HG03565 (cell line): ENCODE data around the gene CDK6.
A peak's percentile ranks its signal among the peaks of the same experiment; 100 is the strongest.
"Not testable (repeated sequence)": the region's sequence is repeated elsewhere in the genome, so short reads cannot be mapped to it uniquely, and the experiment has no call there.

Experiments
- ATAC-seq: cut with Tn5 transposase; IDR thresholded peaks from one replicate; pipeline ENCODE4 v1.9.1; 2021; ENCODE audit warnings: mild to moderate bottlenecking, moderate library complexity; ENCODE audit not compliant: unreplicated experiment

The CDK6 gene

DNA sequence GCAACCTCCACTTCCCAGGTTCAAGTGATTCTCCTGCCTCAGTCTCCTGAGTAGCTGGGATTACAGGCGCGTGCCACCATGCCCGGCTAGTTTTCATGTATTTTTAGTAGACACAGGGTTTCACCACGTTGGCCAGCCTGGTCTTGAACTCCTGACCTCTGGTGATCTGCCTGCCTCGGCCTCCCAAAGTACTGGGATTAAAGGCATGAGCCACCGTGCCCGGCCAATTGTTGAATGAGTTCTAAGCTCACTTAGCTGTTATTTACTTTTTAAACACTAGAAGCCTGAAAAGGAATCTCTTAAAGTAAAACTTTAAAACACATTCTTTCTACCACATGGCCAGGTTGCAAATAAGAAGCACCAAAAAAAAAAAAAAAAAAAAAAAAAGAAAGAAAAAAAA lies 231.9 kb downstream of the CDK6 start:
- ATAC-seq = not testable (repeated sequence)

DNA sequence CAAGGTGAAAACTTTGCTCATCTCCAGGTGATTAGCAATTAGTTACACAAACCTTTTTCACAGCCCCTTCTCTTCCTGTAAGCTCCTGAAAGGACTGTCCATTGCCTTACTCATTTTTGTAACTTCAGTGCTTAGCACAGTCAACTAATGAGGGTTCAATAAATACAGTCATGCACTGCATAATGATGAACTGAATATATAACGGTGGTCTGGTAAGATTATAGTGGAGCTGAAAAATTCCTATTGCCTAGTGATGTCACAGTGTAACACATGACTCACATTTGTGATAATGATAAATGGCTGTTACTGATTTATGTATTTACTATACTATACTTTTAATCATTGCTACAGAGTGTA lies 233.3 kb downstream of the CDK6 start:
- no peak for ATAC-seq

DNA sequence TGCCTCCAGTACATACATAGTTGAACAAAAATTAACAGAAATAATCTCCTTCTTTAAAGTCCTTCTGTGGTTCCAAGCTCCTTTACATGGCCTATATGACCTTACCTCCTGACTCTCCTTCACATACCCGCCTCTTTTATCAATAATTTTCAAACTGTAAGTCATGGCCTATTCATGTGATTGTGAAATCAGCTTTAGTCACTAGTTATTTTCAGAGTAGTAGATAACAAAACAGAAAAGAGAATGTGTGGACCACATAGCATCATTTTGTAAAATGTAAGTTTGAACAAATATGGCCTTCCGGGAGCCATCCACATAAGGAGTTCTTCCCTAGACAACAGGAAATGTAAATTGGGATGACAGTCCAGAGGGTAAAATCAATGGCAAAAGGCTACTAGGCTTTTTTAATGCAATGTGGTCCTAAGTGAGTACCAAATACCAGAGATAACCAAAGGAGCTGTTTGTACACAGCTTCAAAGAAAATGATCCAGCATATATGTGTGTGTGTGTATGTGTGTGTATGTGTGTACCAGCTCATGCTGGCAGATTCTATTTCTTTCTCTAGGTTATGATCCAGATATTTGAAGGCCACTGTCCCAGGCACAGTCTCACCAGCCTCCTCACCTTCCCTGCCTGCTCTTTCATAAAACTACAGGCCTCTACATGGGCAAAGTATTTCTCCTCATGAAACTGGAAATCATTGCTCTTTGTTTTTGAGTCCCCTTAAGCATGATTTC lies 233.9 kb downstream of the CDK6 start:
- no peak for ATAC-seq

DNA sequence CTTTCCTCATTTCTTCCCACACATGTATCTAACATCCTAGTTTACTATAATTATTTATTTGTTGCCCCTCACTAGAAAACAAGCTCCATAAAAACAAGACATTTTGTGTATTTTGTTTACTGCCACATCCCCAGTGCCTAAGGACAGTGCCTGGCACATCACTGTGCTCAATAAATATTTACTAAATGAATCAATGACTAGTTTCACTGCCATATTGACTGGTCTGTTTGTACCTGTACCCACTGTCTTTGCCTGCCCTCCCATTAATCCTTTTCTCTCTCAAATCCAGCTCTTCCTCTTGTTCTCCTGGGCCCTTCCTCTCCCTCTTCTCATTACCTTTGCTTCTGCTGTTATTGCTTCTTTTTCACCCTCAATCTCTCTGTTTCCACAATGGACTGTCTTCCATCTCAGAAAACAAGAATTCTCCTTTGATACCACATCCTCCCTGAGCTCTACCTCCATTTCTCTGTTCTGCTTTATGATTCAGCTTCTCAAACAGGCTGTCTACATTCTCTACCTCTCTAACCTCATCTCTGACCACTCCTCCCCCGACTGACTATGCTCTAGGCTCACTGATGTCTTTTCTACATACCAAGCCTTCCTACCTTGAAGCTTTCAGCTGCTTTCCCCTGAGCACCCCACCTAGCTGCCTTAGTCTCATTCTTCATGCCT lies 237.9 kb downstream of the CDK6 start:
- peak; percentile 67 for ATAC-seq

DNA sequence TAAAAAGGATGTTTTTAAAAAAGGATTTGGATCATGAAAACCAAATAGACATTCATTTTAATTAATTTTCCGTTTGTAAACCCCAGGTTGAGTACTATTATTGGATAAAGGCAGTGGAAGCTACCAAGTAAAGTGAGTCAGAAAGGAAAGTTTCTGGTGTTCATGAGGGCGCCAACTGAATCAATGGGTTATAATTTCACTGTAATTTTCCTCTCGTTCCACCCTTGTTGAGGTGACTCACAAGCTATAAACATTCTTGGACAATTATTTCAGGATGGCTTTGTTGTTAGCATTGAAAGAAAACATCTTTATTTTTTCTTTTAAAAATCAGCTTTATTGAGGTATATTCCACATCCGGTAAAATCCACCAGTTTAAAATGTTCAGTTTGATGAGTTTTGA lies 241.1 kb downstream of the CDK6 start:
- no peak for ATAC-seq

DNA sequence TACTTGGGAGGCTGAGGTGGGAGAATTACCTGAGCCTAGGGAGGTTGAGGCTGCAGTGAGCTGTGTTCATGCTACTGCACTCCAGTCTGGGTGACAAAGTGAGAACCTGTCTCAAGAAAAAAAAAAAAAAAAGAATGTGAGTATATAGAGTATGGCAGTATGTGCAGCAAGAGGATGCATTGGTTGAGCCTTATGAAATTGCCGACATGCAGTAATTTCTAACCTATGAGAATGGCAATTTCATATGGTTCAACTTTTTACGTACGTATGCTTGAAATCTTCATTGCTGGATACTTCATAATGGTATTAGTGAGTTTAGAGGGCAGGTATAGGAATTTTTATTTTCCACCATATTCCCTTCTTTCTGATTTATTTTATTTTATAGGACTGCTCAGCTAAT lies 241.6 kb downstream of the CDK6 start:
- no peak for ATAC-seq

DNA sequence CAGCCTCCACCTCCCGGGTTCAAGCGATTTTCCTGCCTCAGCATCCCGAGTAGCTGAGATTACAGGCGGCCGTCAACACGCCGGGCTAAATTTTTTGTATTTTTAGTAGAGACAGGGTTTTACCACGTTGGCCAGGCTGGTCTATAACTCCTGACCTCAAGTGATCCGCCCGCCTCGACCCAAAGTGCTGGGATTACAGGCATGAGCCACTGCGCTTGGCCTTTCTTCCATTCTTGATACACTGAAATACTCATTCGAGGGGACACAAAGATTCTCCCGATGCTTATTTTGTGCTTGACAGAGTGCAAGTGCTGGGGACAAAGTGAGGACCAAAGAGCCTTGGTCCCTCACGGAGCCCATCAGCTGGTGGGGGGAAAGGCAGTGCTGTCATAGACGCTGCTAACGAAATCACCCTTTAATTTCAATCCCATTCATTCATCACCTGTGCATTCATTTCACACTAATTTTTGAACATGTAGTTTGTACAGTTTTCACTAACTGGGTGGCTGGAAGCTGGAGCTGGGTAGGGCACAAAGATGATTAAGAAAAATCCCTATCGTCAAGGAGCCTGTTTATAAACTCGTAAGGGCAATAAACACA lies 245.6 kb downstream of the CDK6 start:
- no peak for ATAC-seq

DNA sequence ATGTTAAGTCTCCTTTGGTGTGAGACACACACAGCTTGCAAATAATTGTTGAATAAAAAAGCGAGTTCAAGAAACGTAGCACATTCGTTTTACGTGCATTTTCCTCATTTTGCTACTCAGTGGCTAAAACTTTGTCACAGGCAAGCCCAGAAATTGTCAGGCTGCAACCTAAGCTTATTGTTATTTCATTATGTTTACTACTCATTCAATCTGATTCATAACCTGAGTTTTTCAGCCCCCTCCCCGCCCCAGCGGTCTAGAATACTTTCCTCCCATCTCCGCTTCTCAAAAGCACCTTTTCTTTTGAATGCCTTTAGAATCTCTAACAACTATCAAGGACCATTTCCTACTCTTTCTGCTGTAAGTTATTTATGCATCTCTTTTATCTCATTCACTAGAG lies 247.3 kb downstream of the CDK6 start:
- no peak for ATAC-seq

DNA sequence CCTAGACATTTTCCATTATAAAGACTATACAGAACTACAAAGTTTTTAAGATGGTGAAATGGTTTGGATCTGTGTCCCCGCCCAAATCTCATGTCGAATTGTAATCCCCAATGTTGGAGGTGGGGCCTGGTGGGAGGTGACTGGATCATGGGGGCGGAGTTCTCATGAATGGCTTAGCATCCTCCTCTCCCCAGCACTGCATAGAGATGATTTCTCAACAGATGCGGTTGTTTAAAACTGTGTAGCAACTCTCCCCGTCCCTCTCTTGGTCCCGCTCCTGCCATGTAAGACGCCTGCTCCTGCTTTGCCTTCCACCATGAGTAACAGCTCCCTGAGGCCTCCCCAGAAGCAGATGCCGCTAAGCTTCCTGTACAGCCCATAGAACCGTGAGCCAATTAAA lies 247.8 kb downstream of the CDK6 start:
- ATAC-seq = no peak

DNA sequence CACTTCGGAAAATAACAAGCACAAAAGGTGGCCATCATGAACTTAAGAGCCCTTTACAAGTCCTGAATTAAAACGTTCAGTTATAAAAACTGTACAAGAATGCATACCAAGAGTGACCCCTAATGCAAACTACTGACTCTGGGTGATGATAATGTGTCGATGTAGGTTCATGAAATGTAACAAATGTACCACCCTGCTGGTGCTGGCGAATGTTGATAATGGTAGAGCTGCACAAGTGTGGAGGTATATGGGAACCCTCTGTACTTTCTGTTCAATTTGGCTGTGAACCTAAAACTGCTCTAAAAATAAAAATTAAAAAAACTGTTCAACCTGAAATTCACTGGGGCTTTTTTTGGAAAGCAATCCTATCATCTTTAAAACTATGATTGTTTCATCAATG lies 249.5 kb downstream of the CDK6 start:
- ATAC-seq = no peak

DNA sequence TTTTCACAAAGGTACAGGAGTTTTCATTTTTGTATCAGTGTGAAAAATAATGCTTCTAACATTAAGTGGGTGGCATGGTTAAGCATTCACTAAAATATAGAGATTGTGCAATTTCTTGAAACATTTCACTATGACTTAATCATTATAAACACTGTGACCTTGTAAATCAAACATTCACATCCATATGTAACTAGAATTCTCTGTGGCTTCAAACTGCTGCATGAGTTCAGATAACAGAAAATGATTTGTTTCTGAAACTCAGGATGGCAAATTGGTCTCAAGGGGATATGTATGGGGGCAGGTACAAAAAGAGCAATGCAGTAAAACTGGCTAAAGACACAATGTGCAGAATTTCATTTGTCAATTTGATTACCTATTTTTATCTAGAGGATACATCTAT lies 250.0 kb downstream of the CDK6 start:
- no peak for ATAC-seq

DNA sequence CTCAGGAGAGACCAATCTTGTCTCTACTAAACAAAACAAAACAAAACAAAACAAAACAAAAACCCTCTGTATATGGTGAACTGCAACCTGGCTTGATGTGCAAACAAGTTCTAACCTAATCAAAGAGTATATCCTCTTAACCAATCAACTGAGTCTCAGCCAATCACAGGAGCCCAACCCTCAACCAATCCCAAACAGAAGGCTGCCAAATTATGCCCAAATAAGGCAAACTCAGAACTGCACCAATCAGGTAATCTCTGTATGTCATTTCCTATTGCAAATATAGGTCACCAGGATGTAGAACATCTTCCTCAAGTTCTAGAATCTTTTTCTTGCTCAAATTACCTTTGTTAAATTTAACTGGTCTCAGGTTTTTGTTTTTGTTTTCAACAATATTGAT lies 251.4 kb downstream of the CDK6 start:
- no peak for ATAC-seq

DNA sequence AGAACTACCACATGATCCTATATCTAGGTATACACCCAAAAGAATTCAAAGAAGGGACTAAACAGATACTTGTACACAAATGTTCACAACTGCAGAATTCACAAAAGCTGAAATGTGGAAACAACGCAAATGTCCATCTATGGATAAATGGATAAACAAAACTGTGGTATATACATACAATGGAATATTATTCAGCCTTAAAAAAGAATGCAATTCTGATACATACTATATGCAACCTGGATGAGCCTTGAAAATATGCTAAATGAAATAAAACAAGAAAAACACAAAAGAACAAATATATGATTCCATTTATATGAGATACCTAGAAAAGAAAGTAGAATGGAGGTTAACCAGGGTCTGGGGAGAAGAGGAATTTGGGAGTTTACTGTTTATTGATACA lies 253.4 kb downstream of the CDK6 start:
- no peak for ATAC-seq

DNA sequence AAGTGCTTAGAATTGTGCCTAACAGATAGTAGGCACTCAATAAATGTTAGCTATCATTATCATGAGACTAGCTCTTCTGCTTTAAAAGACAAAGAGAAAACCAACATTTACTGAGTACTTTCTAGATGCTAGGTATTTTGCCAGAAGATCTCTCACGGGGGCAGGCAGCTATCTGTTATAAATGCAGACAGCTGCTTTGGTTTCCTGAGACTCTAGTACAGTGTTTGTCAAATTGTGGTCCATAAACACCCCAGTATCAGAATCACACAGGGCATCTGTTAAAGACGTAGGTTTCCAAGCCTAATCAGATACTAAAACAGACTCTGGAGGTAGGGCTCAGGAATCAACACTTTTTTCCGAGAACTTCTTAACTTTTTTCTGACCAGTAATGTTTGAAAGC lies 260.1 kb downstream of the CDK6 start:
- ATAC-seq = no peak

DNA sequence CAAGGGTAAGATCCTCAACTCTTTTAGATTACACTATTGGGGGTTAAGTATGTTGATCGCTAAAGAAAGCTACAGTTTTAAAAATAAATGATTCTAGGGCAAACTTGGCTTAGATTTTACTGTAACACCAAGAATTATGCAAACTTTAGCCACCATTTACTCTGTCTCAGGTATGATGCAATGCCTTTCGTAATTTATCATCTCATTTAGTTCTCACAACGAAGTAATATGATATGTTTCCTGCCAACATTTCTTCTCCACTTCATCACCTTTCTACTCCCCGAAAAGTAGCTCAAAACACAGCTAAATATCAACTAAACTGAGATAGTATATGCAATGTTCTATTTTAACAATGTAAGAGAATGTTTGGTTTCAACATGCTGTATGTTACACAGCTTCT lies 267.2 kb downstream of the CDK6 start:
- no peak for ATAC-seq

DNA sequence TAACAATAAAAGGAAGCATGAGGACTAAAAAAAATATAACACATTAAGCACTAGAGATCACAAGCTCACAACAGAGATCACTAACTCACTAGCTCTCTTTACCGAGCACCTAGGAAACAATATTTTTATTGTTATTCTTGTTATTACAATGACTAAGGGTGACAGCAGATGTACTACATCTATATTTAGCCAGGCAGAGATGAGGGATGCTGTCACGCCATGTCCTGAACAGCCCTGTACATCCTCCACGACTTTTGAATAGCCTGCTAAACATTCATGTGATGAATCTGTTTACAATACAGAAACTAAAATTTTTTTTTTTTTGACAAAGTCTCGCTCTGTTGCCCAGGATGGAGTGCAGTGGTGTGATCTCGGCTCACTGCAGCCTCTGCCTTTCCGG lies 268.9 kb downstream of the CDK6 start:
- no peak for ATAC-seq

DNA sequence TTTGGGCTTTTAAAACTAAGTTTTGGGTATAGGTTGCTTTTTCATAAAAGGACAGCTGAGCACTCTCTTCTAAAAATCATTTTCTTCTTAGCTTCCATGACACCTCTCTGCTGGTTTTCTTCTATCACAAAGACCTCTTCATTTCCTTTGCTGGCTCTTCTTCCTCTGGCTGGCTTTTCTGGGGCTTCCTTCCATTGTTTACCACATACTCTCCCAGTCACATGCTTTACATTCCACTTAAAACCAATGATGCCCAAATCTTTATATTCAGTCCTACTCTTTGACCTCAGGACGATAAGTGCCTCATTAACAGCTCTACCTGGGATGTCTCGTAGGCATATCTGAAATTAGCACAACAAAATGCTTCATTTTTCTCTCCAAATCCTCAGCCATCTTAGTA lies 273.0 kb downstream of the CDK6 start:
- no peak for ATAC-seq

DNA sequence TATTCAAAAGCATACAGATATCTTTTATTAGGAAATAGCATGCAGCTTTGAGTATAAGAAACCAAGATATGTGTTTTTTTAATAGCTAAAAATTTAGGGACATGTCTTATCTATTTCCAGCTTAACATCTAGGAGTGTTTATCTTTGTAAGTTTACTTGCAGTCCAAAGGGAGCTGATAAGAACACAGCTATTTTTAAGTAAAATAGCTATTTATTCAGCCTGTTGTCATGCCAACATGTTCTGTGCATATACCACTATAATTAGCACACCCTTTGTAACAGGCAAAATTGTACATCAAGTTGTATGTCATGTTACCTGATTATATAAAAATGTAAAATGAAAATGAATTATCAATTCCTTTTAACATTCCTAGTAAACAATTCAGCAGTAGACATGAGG lies 275.8 kb downstream of the CDK6 start:
- no peak for ATAC-seq

DNA sequence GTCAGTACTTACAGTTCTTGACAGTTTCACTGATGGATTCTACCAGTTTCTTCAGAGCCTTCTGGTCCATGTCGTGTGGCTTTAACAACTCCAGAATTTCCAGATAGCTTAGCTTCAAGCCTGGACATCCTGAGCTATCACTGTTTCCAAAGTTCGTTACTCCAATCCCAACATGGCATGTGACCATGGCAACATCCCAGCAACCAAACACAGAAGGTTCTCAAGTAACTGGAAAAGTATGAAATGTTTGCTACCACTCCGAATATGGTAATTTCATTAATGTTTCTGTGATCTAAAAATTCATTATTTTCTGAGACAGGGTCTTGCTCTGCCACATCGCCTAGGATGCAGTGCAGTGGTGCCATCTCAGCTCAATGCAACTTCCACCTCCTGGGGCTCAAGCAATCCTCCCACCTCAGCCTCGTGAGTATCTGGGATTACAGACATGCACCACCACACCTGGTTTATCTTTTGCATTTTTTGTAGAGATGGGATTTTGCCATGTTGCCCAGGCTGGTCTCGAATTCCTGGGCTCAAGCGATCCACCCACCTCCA lies 278.5 kb downstream of the CDK6 start:
- no peak for ATAC-seq

DNA sequence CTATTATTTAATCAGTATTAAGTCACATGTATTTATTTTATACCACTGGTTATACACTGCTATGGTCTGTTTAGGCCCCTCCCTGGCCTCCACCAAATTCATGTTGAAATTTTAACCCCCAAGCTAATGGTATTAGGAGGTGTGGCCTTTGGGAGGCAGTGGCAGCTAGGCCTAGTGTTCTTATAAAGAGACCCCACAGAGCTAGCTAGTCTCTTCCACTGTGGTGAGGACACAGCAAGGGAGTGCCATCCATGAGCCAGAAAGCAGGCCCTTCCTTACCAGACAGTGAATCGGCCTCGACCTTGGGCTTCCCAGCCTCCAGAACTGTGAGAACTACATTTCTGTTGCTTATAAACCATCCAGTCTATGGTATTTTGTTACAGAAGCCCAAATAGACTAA lies 279.1 kb downstream of the CDK6 start:
- no peak for ATAC-seq
